HCT116 (cell line): Measurements from ENCODE around the gene EEF1A2. TPM values are rescaled to one million over a fixed set of nuclear protein-coding genes. Genes with fewer than 3 reads are reported as not detected.
"Not testable (repeated sequence)": the region's sequence is repeated elsewhere in the genome, so short reads cannot be mapped to it uniquely, and the experiment has no call there.

Source experiments
- ATAC-seq: fragments of 200-7000 bp; cut with Tn5 transposase; 2 replicates; pipeline ENCODE4 v1.9.1; 2020; ENCODE audit warnings: mild to moderate bottlenecking, moderate library complexity
- BruUV-seq: library from RNA; stranded (reverse); fragments of 400-500 nt; replicated peaks from 2 replicates; lab custom pipeline; 2021; lab: Mats Ljungman, UMichigan
- CTCF ChIA-PET: fragments of 300-600 bp; sonication (Branson Sonifier 250); formaldehyde crosslinking; loops from one replicate; lab custom pipeline; 2021; ENCODE audit warnings: antibody characterized with exemption; lab: Charles Lee
- POLR2A ChIA-PET: fragments of 300-600, 350-600 bp; sonication (Branson Sonifier 250); formaldehyde crosslinking; loops from one replicate; lab custom pipeline; 2021; ENCODE audit warnings: antibody characterized with exemption; lab: Charles Lee
- RAD21 ChIA-PET, 2 experiments: fragments of 300-600 bp; sonication (Branson Sonifier 250); formaldehyde crosslinking; loops; one replicate each; lab custom pipeline; 2023; ENCODE audit warnings: low total read pairs in 2 of 2; ENCODE audit not compliant: uncharacterized antibody in 2 of 2, unreplicated experiment in 2 of 2, low non-redundant PET in 1 of 2; lab: Charles Lee
- DNase-seq: peaks from one replicate; pipeline ENCODE4 v3.0.0-alpha.2; 2010; ENCODE audit warnings: low read depth, low spot score
- H2AFZ ChIP-seq: fragments of 200-600 bp; shearing (Covaris generic), sonication (generic); 2 replicates; pipeline ENCODE4 v1.6.1; 2017; ENCODE audit warnings: low read depth, mixed run types, mixed read lengths, antibody characterized with exemption, low read length; ENCODE audit not compliant: poor library complexity, severe bottlenecking
- H3K27ac ChIP-seq: 2 replicates; pipeline ENCODE4 v1.5.1; 2012; ENCODE audit warnings: low read depth, low read length
- H3K27me3 ChIP-seq: fragments of 200-600 bp; sonication (generic); 2 replicates; pipeline ENCODE4 v1.6.1; 2016; ENCODE audit warnings: mixed run types, low read length, mixed read lengths; ENCODE audit not compliant: insufficient read depth
- H3K36me3 ChIP-seq, 2 experiments: fragments of 200-500 bp in 1 of 2; fragments of 200-600 bp in 1 of 2; sonication (Bioruptor generic) in 1 of 2; sonication (generic) in 1 of 2; 2 replicates each; pipeline versions ENCODE4 v1.5.1 to v1.6.1; 2014 to 2016; ENCODE audit warnings: low read length in 2 of 2, inconsistent platforms in 1 of 2, mixed read lengths in 1 of 2, mixed run types in 1 of 2; ENCODE audit not compliant: insufficient read depth in 2 of 2, control insufficient read depth in 1 of 2
- H3K4me1 ChIP-seq, 2 experiments: fragments of 200-600 bp in 1 of 2; sonication (generic) in 1 of 2; 2 replicates each; pipeline versions ENCODE4 v1.5.1 to v1.6.1; 2012 to 2017; ENCODE audit warnings: low read length in 2 of 2, inconsistent platforms in 1 of 2, mild to moderate bottlenecking in 1 of 2, mixed read lengths in 1 of 2, mixed run types in 1 of 2, moderate library complexity in 1 of 2; ENCODE audit not compliant: insufficient read depth in 2 of 2, control insufficient read depth in 1 of 2
- H3K4me2 ChIP-seq: fragments of 200-600 bp; sonication (generic); 2 replicates; pipeline ENCODE4 v1.6.1; 2017; ENCODE audit warnings: mixed run types, low read length, mixed read lengths
- H3K4me3 ChIP-seq, 2 experiments: fragments of 200-600 bp in 1 of 2; sonication (generic) in 1 of 2; replicated peaks in 1 of 2; 2 replicates each; pipeline ENCODE4 v1.5.1; 2011 to 2016; ENCODE audit warnings: low read length in 2 of 2, control low read depth in 1 of 2, low read depth in 1 of 2, mild to moderate bottlenecking in 1 of 2, mixed read lengths in 1 of 2, mixed run types in 1 of 2
- H3K79me2 ChIP-seq: fragments of 200-600 bp; sonication (generic); 2 replicates; pipeline ENCODE4 v1.6.1; 2017; ENCODE audit warnings: mild to moderate bottlenecking, mixed run types, low read length, moderate library complexity, mixed read lengths; ENCODE audit not compliant: insufficient read depth
- H3K9ac ChIP-seq: fragments of 200-600 bp; sonication (generic); 2 replicates; pipeline ENCODE4 v1.6.1; 2016; ENCODE audit warnings: low read length, mixed read lengths
- H3K9me2 ChIP-seq: fragments of 200-600 bp; sonication (generic), shearing (Covaris generic); 2 replicates; pipeline ENCODE4 v1.6.1; 2017; ENCODE audit warnings: mixed run types, mild to moderate bottlenecking, moderate library complexity; ENCODE audit not compliant: insufficient read depth
- H3K9me3 ChIP-seq, 2 experiments: fragments of 200-500 bp in 1 of 2; fragments of 200-600 bp in 1 of 2; sonication (Bioruptor generic) in 1 of 2; sonication (generic) in 1 of 2; 2 replicates each; pipeline ENCODE4 v1.6.1; 2014 to 2017; ENCODE audit warnings: low read length in 2 of 2, mixed read lengths in 2 of 2, inconsistent platforms in 1 of 2, low read depth in 1 of 2, mild to moderate bottlenecking in 1 of 2, mixed run types in 1 of 2, moderate library complexity in 1 of 2; ENCODE audit not compliant: control insufficient read depth in 1 of 2, insufficient read depth in 1 of 2
- H4K20me1 ChIP-seq: fragments of 200-600 bp; sonication (generic), shearing (Covaris generic); 2 replicates; pipeline ENCODE4 v1.6.1; 2017; ENCODE audit warnings: mixed run types, mild to moderate bottlenecking, moderate library complexity; ENCODE audit not compliant: insufficient read depth
- EZH2phosphoT487 ChIP-seq: fragments of 200-600 bp; IDR thresholded peaks from 2 replicates; pipeline ENCODE4 v1.6.1; 2018; ENCODE audit warnings: antibody characterized with exemption, borderline replicate concordance
- FOSL1 ChIP-seq: IDR thresholded peaks from 2 replicates; pipeline ENCODE4 v1.6.1; 2012; ENCODE audit warnings: low read depth
- POLR2A ChIP-seq: IDR thresholded peaks from 2 replicates; pipeline ENCODE4 v1.7.0; 2011; ENCODE audit warnings: borderline replicate concordance; ENCODE audit not compliant: insufficient read depth, insufficient read length; ENCODE audit errors: extremely low read depth
- ZFX ChIP-seq: fragments of 450-650 bp; IDR thresholded peaks from 2 replicates; pipeline ENCODE4 v1.6.1; 2017
- ZNF274 ChIP-seq: fragments of 200-500 bp; sonication (Bioruptor generic); IDR thresholded peaks from 2 replicates; pipeline ENCODE4 v1.6.1; 2014; ENCODE audit warnings: mild to moderate bottlenecking, low read depth, low read length, inconsistent platforms
- intact Hi-C: fragments of 100-400 bp; cut with micrococcal nuclease; formaldehyde crosslinking; loops from 2 replicates; pipeline ENCODE4 v1.10.0; 2022
- total RNA-seq: library from RNA; stranded (reverse); gene quantifications from one replicate; pipeline ENCODE4 v1.2.1, GENCODE V29; 2021; ENCODE audit not compliant: unreplicated experiment
- TF ChIP-seq, protein P1 (sequence below), 3 experiments: fragments of 200-600 bp in 1 of 3; sonication (generic) in 1 of 3; IDR thresholded peaks in 2 of 3; conservative IDR thresholded peaks in 1 of 3; 2 replicates each; pipeline ENCODE4 v1.5.1; 2012 to 2017; ENCODE audit warnings: low read depth in 2 of 3, low read length in 2 of 3, antibody characterized with exemption in 1 of 3, borderline replicate concordance in 1 of 3, control low read depth in 1 of 3, mild to moderate bottlenecking in 1 of 3, mixed read lengths in 1 of 3, mixed run types in 1 of 3, moderate library complexity in 1 of 3; ENCODE audit not compliant: insufficient read depth in 1 of 3

EEF1A2 gene
- total RNA-seq, 1 experiment from 2014 or later: 454 TPM

GRCh38 chr20:63517376-63518309 lies 18.8 kb upstream of the EEF1A2 start (continued):
- no peak for TF ChIP-seq ZNF274
- no peak for TF ChIP-seq FOSL1
- TF ChIP-seq, protein P1, sequence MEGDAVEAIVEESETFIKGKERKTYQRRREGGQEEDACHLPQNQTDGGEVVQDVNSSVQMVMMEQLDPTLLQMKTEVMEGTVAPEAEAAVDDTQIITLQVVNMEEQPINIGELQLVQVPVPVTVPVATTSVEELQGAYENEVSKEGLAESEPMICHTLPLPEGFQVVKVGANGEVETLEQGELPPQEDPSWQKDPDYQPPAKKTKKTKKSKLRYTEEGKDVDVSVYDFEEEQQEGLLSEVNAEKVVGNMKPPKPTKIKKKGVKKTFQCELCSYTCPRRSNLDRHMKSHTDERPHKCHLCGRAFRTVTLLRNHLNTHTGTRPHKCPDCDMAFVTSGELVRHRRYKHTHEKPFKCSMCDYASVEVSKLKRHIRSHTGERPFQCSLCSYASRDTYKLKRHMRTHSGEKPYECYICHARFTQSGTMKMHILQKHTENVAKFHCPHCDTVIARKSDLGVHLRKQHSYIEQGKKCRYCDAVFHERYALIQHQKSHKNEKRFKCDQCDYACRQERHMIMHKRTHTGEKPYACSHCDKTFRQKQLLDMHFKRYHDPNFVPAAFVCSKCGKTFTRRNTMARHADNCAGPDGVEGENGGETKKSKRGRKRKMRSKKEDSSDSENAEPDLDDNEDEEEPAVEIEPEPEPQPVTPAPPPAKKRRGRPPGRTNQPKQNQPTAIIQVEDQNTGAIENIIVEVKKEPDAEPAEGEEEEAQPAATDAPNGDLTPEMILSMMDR (IDR thresholded peaks at IDR 0.05 in 2 of 3, conservative IDR thresholded peaks at IDR 0.05 in 1 of 3; ENCODE audit: borderline replicate concordance in 1 of 3, insufficient read depth in 1 of 3, low read depth in 2 of 3, low read length in 2 of 3): no peak
- TF ChIP-seq POLR2A: no peak
- TF ChIP-seq ZFX: no peak
- no peak for TF ChIP-seq EZH2phosphoT487

DNA sequence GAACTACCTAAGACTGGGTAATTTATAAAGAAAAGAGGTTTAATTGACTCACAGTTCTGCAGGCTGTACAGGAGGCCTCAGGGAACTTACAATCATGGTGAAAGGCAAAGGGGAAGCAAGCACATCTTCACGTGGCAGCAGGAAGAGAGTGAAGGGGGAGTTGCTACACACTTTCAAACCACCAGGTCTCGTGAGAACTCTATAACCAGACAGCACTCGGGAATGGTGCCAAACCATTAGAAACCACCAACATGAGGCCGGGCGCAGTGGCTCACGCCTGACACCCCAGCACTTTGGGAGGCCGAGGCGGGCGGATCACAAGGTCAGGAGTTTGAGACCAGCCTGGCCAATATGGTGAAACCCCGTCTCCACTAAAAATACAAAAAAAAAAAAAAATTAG lies 15.6 kb upstream of the EEF1A2 start:
- H3K4me1 ChIP-seq, BruUV-seq, POLR2A ChIA-PET, H3K9me2 ChIP-seq, H3K9me3 ChIP-seq, H3K27ac ChIP-seq, H3K79me2 ChIP-seq, H4K20me1 ChIP-seq, H3K36me3 ChIP-seq, H3K27me3 ChIP-seq, RAD21 ChIA-PET, H3K9ac ChIP-seq, H3K4me3 ChIP-seq, H3K4me2 ChIP-seq, DNase-seq, ATAC-seq, intact Hi-C loops, H2AFZ ChIP-seq, CTCF ChIA-PET: not testable (repeated sequence)
